ENCODE results near the gene ARID1B.

ARID1B gene

DNA sequence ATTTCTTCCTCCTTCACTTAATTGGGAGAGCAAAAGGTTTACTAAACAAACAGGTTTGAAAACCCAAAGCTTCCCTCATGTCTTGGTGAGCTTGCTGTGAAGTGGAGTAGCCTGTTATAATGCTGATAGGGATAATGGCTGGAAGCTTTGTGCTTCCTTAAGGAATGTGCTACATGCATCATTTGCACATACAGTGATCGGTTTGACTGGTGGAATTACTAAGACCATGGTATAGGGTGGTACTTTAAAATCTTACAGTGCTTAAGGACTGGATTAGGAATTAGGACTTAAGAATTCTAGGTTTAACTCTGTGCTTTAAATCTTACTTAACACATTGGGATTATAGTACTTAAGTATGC lies 75.7 kb downstream of the ARID1B start:
- CTCF ChIA-PET = interaction anchor here (0.6 to 1.2 kb wide), 3 partner anchors 13 to 50 kb away, joined by 3 to 7 read pairs (median 4); no protein-coding TSS in a partner anchor
- no peaks in the 10 kb centered on the region for H3K9me3 ChIP-seq (ENCODE audit: control insufficient read depth, insufficient read depth, low read depth, low read length)
- POLR2A ChIA-PET = interaction anchor here (1.6 kb wide), 1 partner anchor 73 kb away, joined by 4 read pairs; no protein-coding TSS in a partner anchor
- TF ChIP-seq ZNF585B (tag by site-specific recombination; IDR thresholded peaks at IDR 0.05) (no peak), KLF8 (tag by site-specific recombination; IDR thresholded peaks at IDR 0.05) (no peak), BCL11A (tag by site-specific recombination; IDR thresholded peaks at IDR 0.05; ENCODE audit: low read depth) (no peak), ZNF555 (tag by site-specific recombination; conservative IDR thresholded peaks at IDR 0.05) (no peak), ZNF48 (tag by site-specific recombination; IDR thresholded peaks at IDR 0.05) (no peak), YY2 (tag by site-specific recombination; IDR thresholded peaks at IDR 0.05) (no peak), ZNF623 (tag by site-specific recombination; IDR thresholded peaks at IDR 0.05) (no peak), RBAK (tag by site-specific recombination; IDR thresholded peaks at IDR 0.05) (no peak), ZFHX2 (tag by site-specific recombination; conservative IDR thresholded peaks at IDR 0.05) (no peak), ZNF239 (tag by site-specific recombination; IDR thresholded peaks at IDR 0.05) (no peak), ZNF571 (tag by site-specific recombination; IDR thresholded peaks at IDR 0.05) (no peak), ZNF366 (tag by site-specific recombination; conservative IDR thresholded peaks at IDR 0.05) (no peak), ZNF747 (tag by site-specific recombination; IDR thresholded peaks at IDR 0.05) (no peak)
- TF ChIP-seq, protein P1, sequence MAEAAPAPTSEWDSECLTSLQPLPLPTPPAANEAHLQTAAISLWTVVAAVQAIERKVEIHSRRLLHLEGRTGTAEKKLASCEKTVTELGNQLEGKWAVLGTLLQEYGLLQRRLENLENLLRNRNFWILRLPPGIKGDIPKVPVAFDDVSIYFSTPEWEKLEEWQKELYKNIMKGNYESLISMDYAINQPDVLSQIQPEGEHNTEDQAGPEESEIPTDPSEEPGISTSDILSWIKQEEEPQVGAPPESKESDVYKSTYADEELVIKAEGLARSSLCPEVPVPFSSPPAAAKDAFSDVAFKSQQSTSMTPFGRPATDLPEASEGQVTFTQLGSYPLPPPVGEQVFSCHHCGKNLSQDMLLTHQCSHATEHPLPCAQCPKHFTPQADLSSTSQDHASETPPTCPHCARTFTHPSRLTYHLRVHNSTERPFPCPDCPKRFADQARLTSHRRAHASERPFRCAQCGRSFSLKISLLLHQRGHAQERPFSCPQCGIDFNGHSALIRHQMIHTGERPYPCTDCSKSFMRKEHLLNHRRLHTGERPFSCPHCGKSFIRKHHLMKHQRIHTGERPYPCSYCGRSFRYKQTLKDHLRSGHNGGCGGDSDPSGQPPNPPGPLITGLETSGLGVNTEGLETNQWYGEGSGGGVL (tag by site-specific recombination; IDR thresholded peaks at IDR 0.05) = no peak
- TF ChIP-seq, protein P2, sequence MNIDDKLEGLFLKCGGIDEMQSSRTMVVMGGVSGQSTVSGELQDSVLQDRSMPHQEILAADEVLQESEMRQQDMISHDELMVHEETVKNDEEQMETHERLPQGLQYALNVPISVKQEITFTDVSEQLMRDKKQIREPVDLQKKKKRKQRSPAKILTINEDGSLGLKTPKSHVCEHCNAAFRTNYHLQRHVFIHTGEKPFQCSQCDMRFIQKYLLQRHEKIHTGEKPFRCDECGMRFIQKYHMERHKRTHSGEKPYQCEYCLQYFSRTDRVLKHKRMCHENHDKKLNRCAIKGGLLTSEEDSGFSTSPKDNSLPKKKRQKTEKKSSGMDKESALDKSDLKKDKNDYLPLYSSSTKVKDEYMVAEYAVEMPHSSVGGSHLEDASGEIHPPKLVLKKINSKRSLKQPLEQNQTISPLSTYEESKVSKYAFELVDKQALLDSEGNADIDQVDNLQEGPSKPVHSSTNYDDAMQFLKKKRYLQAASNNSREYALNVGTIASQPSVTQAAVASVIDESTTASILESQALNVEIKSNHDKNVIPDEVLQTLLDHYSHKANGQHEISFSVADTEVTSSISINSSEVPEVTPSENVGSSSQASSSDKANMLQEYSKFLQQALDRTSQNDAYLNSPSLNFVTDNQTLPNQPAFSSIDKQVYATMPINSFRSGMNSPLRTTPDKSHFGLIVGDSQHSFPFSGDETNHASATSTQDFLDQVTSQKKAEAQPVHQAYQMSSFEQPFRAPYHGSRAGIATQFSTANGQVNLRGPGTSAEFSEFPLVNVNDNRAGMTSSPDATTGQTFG (tag by site-specific recombination; IDR thresholded peaks at IDR 0.05; ENCODE audit: borderline replicate concordance) = no peak
- no peaks in the 10 kb centered on the region for H3K36me3 ChIP-seq (ENCODE audit: control insufficient read depth in 2 of 2, insufficient read depth in 1 of 2, low read length in 2 of 2)
- no peak overlapping the region for H3K4me3 ChIP-seq (ENCODE audit: low read depth, low read length)
- H3K27ac ChIP-seq (ENCODE audit: extremely low read depth, low read depth, low read length) = no peak overlapping the region
- peaks cover 38% of the 10 kb centered on the region for H3K4me1 ChIP-seq (ENCODE audit: control insufficient read depth, insufficient read depth, low read length)

DNA sequence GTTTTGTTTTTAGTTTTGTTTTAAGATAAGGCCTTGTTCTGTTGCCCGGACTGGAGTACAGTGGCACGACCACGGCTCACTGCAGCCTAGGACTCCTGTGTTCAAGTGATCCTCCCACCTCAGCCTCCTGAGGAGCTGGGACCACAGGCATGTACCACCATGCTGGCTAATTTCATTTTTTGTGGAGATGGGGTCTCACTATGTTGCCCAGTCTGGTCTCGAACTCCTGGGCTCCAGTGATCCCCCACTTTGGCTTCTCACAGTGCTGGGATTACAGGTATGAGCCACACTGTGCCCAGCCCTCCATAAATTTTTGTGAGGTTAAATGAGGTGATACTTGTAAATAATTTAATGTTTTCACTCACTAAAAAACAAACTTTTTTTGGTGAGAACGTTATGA lies 76.6 kb downstream of the ARID1B start:
- TF ChIP-seq ZNF404 (tag by site-specific recombination; IDR thresholded peaks at IDR 0.05) (no peak), ZNF121 (tag by site-specific recombination; IDR thresholded peaks at IDR 0.05) (peak; percentile 95), ZNF664 (tag by site-specific recombination; IDR thresholded peaks at IDR 0.05) (peak; percentile 75)
- Histone ChIP-seq H3K36me3 (ENCODE audit: control insufficient read depth in 2 of 2, insufficient read depth in 1 of 2, low read length in 2 of 2) (no peaks in the 10 kb centered on the region), H3K4me3 (ENCODE audit: low read depth, low read length) (no peak overlapping the region), H3K9me3 (ENCODE audit: control insufficient read depth, insufficient read depth, low read depth, low read length) (no peaks in the 10 kb centered on the region), H3K27ac (ENCODE audit: extremely low read depth, low read depth, low read length) (no peak overlapping the region), H3K4me1 (ENCODE audit: control insufficient read depth, insufficient read depth, low read length) (peaks cover 31% of the 10 kb centered on the region)
- ChIA-PET POLR2A (no interaction called here), CTCF (interaction anchor here (0.8 kb wide), 1 partner anchor 14 kb away, joined by 3 read pairs; no protein-coding TSS in a partner anchor)

DNA sequence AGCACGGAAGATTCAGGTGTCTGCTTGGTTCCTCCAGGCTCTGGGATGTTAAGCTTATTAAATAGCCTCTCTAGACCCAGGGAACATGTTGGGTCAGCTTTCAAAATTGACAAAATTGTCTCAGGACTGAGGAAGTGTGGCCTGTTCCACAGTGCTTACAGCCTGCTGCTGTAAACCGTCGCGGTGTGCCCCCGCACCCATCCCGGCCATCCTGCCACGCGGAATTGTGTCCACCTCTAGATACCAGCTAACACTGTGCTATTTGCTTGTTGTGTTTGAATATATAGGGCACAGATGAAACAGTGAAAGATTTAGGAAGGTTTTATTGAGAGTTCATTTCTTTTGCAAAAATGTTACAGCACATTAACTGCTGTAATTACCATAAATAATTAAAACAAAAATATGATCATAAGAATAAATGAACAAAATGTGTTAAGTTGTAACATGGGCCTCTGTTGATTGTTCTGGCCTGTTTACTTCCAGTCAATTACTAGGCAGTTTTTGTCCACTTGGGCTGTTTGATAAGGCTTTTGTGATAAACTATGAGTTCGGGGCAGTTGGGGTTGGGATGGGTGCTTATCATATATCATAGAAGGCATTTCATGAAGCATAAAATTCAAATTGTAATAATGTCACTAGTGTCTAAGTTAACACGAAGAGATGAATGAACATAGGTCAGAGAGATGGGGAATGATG lies 77.4 kb downstream of the ARID1B start:
- POLR2A ChIA-PET = no interaction called here
- CTCF ChIA-PET = interaction anchor here (1.2 kb wide), 1 partner anchor 10 kb away, joined by 6 read pairs; no protein-coding TSS in a partner anchor
- peaks cover 22% of the 10 kb centered on the region for H3K4me1 ChIP-seq (ENCODE audit: control insufficient read depth, insufficient read depth, low read length)
- H3K36me3 ChIP-seq (ENCODE audit: control insufficient read depth in 2 of 2, insufficient read depth in 1 of 2, low read length in 2 of 2) = no peaks in the 10 kb centered on the region
- no peak for TF ChIP-seq EGR2 (tag by site-specific recombination; IDR thresholded peaks at IDR 0.05; ENCODE audit: low read depth)
- no peak for TF ChIP-seq HOXC10 (CRISPR knock-in tag; IDR thresholded peaks at IDR 0.05)
- no peak for TF ChIP-seq ZBTB48 (tag by site-specific recombination; IDR thresholded peaks at IDR 0.05)
- TF ChIP-seq, protein P3, sequence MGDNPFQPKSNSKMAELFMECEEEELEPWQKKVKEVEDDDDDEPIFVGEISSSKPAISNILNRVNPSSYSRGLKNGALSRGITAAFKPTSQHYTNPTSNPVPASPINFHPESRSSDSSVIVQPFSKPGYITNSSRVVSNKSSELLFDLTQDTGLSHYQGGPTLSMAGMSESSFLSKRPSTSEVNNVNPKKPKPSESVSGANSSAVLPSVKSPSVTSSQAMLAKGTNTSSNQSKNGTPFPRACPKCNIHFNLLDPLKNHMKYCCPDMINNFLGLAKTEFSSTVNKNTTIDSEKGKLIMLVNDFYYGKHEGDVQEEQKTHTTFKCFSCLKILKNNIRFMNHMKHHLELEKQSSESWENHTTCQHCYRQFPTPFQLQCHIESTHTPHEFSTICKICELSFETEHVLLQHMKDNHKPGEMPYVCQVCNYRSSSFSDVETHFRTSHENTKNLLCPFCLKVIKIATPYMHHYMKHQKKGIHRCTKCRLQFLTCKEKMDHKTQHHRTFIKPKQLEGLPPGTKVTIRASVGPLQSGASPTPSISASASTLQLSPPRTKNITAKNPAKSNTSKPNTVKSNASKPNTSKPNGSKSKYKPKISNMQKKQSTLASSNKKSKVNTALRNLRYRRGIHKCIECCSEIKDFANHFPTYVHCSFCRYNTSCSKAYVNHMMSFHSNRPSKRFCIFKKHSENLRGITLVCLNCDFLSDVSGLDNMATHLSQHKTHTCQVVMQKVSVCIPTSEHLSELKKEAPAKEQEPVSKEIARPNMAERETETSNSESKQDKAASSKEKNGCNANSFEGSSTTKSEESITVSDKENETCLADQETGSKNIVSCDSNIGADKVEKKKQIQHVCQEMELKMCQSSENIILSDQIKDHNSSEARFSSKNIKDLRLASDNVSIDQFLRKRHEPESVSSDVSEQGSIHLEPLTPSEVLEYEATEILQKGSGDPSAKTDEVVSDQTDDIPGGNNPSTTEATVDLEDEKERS (tag by site-specific recombination; IDR thresholded peaks at IDR 0.05) = no peak
- TF ChIP-seq ZNF561 (tag by site-specific recombination; IDR thresholded peaks at IDR 0.05; ENCODE audit: borderline replicate concordance) = no peak
- TF ChIP-seq ZNF776 (tag by site-specific recombination; IDR thresholded peaks at IDR 0.05; ENCODE audit: borderline replicate concordance) = no peak
- no peak for TF ChIP-seq ZNF169 (tag by site-specific recombination; IDR thresholded peaks at IDR 0.05)
- TF ChIP-seq ZNF660 (tag by site-specific recombination; IDR thresholded peaks at IDR 0.05) = no peak
- no peak for TF ChIP-seq ZNF777 (tag by site-specific recombination; IDR thresholded peaks at IDR 0.05; ENCODE audit: borderline replicate concordance)
- no peak overlapping the region for H3K27ac ChIP-seq (ENCODE audit: extremely low read depth, low read depth, low read length)
- no peak overlapping the region for H3K4me3 ChIP-seq (ENCODE audit: low read depth, low read length)
- no peaks in the 10 kb centered on the region for H3K9me3 ChIP-seq (ENCODE audit: control insufficient read depth, insufficient read depth, low read depth, low read length)

Measured in HEK293 (cell line).